IMR-90 (cell line): ENCODE data around the gene RBM44. TPM values are rescaled to one million over a fixed set of nuclear protein-coding genes. Genes with fewer than 3 reads are reported as not detected.

Source experiments
- ATAC-seq: fragments of 200-7000 bp; cut with Tn5 transposase; 2 replicates; pipeline ENCODE4 v1.9.1; 2020; ENCODE audit warnings: low read depth, mild to moderate bottlenecking, moderate library complexity
- BruUV-seq: library from RNA; stranded (reverse); fragments of 400-500 nt; replicated peaks from 2 replicates; lab custom pipeline; 2021; lab: Mats Ljungman, UMichigan
- CTCF ChIA-PET: fragments of 300-600 bp; formaldehyde crosslinking; extraction: SDS; loops from one replicate; lab custom pipeline; 2021; ENCODE audit warnings: antibody characterized with exemption; lab: Yijun Ruan, JAX
- POLR2A ChIA-PET: fragments of 300-600 bp; sonication (Branson Sonifier 250); formaldehyde crosslinking; loops from one replicate; lab custom pipeline; 2022; ENCODE audit warnings: antibody characterized with exemption; ENCODE audit not compliant: unreplicated experiment; lab: Charles Lee
- DNase-seq: peaks from one replicate; pipeline ENCODE4 v3.0.0; 2013
- H2AFZ ChIP-seq: replicated peaks from 2 replicates; pipeline ENCODE3; 2013; ENCODE audit warnings: low read length, mild to moderate bottlenecking; ENCODE audit not compliant: poor library complexity
- H2AK5ac ChIP-seq: 2 replicates; pipeline ENCODE4 v1.6.1; 2013; ENCODE audit warnings: low read depth, low read length, inconsistent platforms
- H2AK9ac ChIP-seq: replicated peaks from 2 replicates; pipeline ENCODE3; 2013; ENCODE audit warnings: mild to moderate bottlenecking, low read depth, low read length, moderate library complexity; ENCODE audit not compliant: poor library complexity
- H2BK120ac ChIP-seq: 2 replicates; pipeline ENCODE4 v1.6.1; 2013; ENCODE audit warnings: low read depth, low read length, inconsistent platforms
- H2BK15ac ChIP-seq: 3 replicates; pipeline ENCODE4 v1.6.1; 2013; ENCODE audit warnings: low read depth, low read length, inconsistent platforms
- H2BK20ac ChIP-seq: 2 replicates; pipeline ENCODE4 v1.6.1; 2013; ENCODE audit warnings: low read depth, mild to moderate bottlenecking, inconsistent platforms, low read length, moderate library complexity
- H2BK5ac ChIP-seq: 2 replicates; pipeline ENCODE4 v1.6.1; 2013; ENCODE audit warnings: mild to moderate bottlenecking, low read depth, low read length, inconsistent platforms; ENCODE audit not compliant: poor library complexity, severe bottlenecking
- H3K14ac ChIP-seq: replicated peaks from 2 replicates; pipeline ENCODE4 v1.6.1; 2013; ENCODE audit warnings: low read depth, low read length, inconsistent platforms
- H3K18ac ChIP-seq: 2 replicates; pipeline ENCODE4 v1.6.1; 2013; ENCODE audit warnings: low read depth, low read length, control low read depth
- H3K23ac ChIP-seq: 2 replicates; pipeline ENCODE4 v1.6.1; 2013; ENCODE audit warnings: low read depth, low read length, inconsistent platforms
- H3K27ac ChIP-seq: 2 replicates; pipeline ENCODE4 v1.5.1; 2013; ENCODE audit warnings: mild to moderate bottlenecking, control low read depth, low read length; ENCODE audit not compliant: insufficient read depth
- H3K27me3 ChIP-seq: 2 replicates; pipeline ENCODE4 v1.6.1; 2013; ENCODE audit warnings: low read length; ENCODE audit not compliant: control insufficient read depth, insufficient read depth
- H3K36me3 ChIP-seq: 2 replicates; pipeline ENCODE4 v1.6.1; 2013; ENCODE audit warnings: low read length, mixed read lengths; ENCODE audit not compliant: control insufficient read depth, insufficient read depth
- H3K4ac ChIP-seq: 2 replicates; pipeline ENCODE4 v1.6.1; 2013; ENCODE audit warnings: low read depth, low read length, inconsistent platforms
- H3K4me1 ChIP-seq: 2 replicates; pipeline ENCODE4 v1.6.1; 2013; ENCODE audit warnings: low read length, mixed read lengths; ENCODE audit not compliant: control insufficient read depth, insufficient read depth
- H3K4me2 ChIP-seq: 2 replicates; pipeline ENCODE4 v1.6.1; 2013; ENCODE audit warnings: low read depth, mild to moderate bottlenecking, control low read depth, low read length, moderate library complexity
- H3K4me3 ChIP-seq: 2 replicates; pipeline ENCODE4 v1.5.1; 2013; ENCODE audit warnings: low read depth, mild to moderate bottlenecking, control low read depth, low read length, moderate library complexity; ENCODE audit not compliant: insufficient read depth
- H3K56ac ChIP-seq: 2 replicates; pipeline ENCODE4 v1.6.1; 2013; ENCODE audit warnings: low read length, inconsistent platforms; ENCODE audit not compliant: insufficient read depth; ENCODE audit errors: extremely low read depth
- H3K79me1 ChIP-seq, 2 experiments: 2 replicates each; pipeline ENCODE4 v1.6.1; 2013; ENCODE audit warnings: low read length in 2 of 2, inconsistent platforms in 1 of 2, low read depth in 1 of 2
- H3K9ac ChIP-seq: 2 replicates; pipeline ENCODE4 v1.6.1; 2013; ENCODE audit warnings: low read depth, low read length, control low read depth
- H3K9me1 ChIP-seq: 2 replicates; pipeline ENCODE4 v1.6.1; 2013; ENCODE audit warnings: low read length, inconsistent platforms; ENCODE audit not compliant: insufficient read depth
- H3K9me3 ChIP-seq: 2 replicates; pipeline ENCODE4 v1.6.1; 2013; ENCODE audit warnings: low read length; ENCODE audit not compliant: control insufficient read depth, insufficient read depth
- H4K20me1 ChIP-seq: 2 replicates; pipeline ENCODE4 v1.6.1; 2013; ENCODE audit warnings: low read length, inconsistent platforms; ENCODE audit not compliant: insufficient read depth
- H4K5ac ChIP-seq: 2 replicates; pipeline ENCODE4 v1.6.1; 2013; ENCODE audit warnings: mild to moderate bottlenecking, low read depth, low read length, control low read depth
- H4K8ac ChIP-seq, 2 experiments: 2 replicates each; pipeline ENCODE4 v1.6.1; 2013; ENCODE audit warnings: low read depth in 2 of 2, low read length in 2 of 2, control low read depth in 1 of 2, inconsistent platforms in 1 of 2
- H4K91ac ChIP-seq: 2 replicates; pipeline ENCODE4 v1.6.1; 2013; ENCODE audit warnings: low read depth, low read length, inconsistent platforms; ENCODE audit not compliant: insufficient read depth
- BHLHE40 ChIP-seq: fragments of 150-350 bp; IDR thresholded peaks from 2 replicates; pipeline ENCODE4 v1.6.1; 2016; ENCODE audit warnings: mild to moderate bottlenecking, low read depth, low read length
- CEBPB ChIP-seq: IDR thresholded peaks from 2 replicates; pipeline ENCODE4 v1.6.1; 2012; ENCODE audit warnings: low read depth, low read length, improper control_type of control experiment
- CHD1 ChIP-seq: IDR thresholded peaks from 2 replicates; pipeline ENCODE4 v1.6.1; 2012; ENCODE audit warnings: low read depth, low read length, improper control_type of control experiment
- FOS ChIP-seq: fragments of 150-350 bp; IDR thresholded peaks from 2 replicates; pipeline ENCODE4 v1.6.1; 2016; ENCODE audit warnings: low read depth, low read length
- MAFK ChIP-seq: IDR thresholded peaks from 2 replicates; pipeline ENCODE4 v1.6.1; 2012; ENCODE audit warnings: low read depth, low read length, improper control_type of control experiment
- MAZ ChIP-seq: IDR thresholded peaks from 2 replicates; pipeline ENCODE4 v1.6.1; 2012; ENCODE audit warnings: low read depth, mild to moderate bottlenecking, low read length, improper control_type of control experiment, moderate library complexity, borderline replicate concordance
- MXI1 ChIP-seq: IDR thresholded peaks from 2 replicates; pipeline ENCODE4 v1.6.1; 2012; ENCODE audit warnings: low read depth, mild to moderate bottlenecking, low read length, moderate library complexity, borderline replicate concordance
- NFE2L2 ChIP-seq: fragments of 150-350 bp; IDR thresholded peaks from 2 replicates; pipeline ENCODE4 v1.6.1; 2016; ENCODE audit warnings: low read depth, mild to moderate bottlenecking, low read length
- POLR2A ChIP-seq: IDR thresholded peaks from 2 replicates; pipeline ENCODE4 v1.6.1; 2012; ENCODE audit warnings: mild to moderate bottlenecking, low read depth, low read length
- RAD21 ChIP-seq: IDR thresholded peaks from 2 replicates; pipeline ENCODE4 v1.6.1; 2012; ENCODE audit warnings: low read length, improper control_type of control experiment
- RCOR1 ChIP-seq: IDR thresholded peaks from 2 replicates; pipeline ENCODE4 v1.6.1; 2012; ENCODE audit warnings: mild to moderate bottlenecking, low read length, improper control_type of control experiment; ENCODE audit not compliant: insufficient replicate concordance
- RFX5 ChIP-seq: IDR thresholded peaks from 2 replicates; pipeline ENCODE4 v1.8.0; 2012; ENCODE audit warnings: low read depth, mild to moderate bottlenecking, low read length, moderate library complexity
- SMC3 ChIP-seq: fragments of 150-350 bp; IDR thresholded peaks from 2 replicates; pipeline ENCODE4 v1.6.1; 2016; ENCODE audit warnings: low read depth, mild to moderate bottlenecking, antibody characterized with exemption, low read length, moderate library complexity
- WGBS, 2 experiments: methylation state at CpG; one replicate each; pipeline versions ENCODE4 v1.1.5 to v1.1.7; 2013; ENCODE audit warnings: missing lambda C conversion rate in 2 of 2; ENCODE audit not compliant: insufficient read length in 1 of 2; ENCODE audit errors: extremely low coverage in 2 of 2; 5-methylcytosine and 5-hydroxymethylcytosine counted together
- dilution Hi-C: fragments of 300-500 bp; cut with HindIII; formaldehyde crosslinking; loops from one replicate; pipeline ENCODE4 v1.14.3; 2018; ENCODE audit warnings: low sequenced_read_pairs; ENCODE audit not compliant: unreplicated experiment
- in situ Hi-C: fragments of 300-500 bp; cut with MboI; formaldehyde crosslinking; loops from 3 replicates; pipeline ENCODE4 v1.14.3; 2019; ENCODE audit warnings: low sequenced_read_pairs, inconsistent platforms, mixed read lengths
- intact Hi-C: fragments of 100-400 bp; cut with micrococcal nuclease; formaldehyde crosslinking; loops from 2 replicates; pipeline ENCODE4 v1.10.0; 2022
- polyA plus RNA-seq, 3 experiments: library from polyadenylated mRNA; depleted of rRNA; stranded (reverse); fragments of >200 nt; gene quantifications; 2 replicates each; pipeline ENCODE4 v1.2.3, GENCODE V29; 2012; ENCODE audit warnings: low replicate concordance in 1 of 3
- total RNA-seq: library from RNA; depleted of rRNA; stranded (reverse); fragments of >200 nt; gene quantifications from 2 replicates; pipeline ENCODE4 v1.2.3, GENCODE V29; 2012
- TF ChIP-seq, protein P1 (sequence below): fragments of 150-350 bp; IDR thresholded peaks from 2 replicates; pipeline ENCODE4 v1.6.1; 2016; ENCODE audit warnings: low read depth, mild to moderate bottlenecking, low read length, moderate library complexity, borderline replicate concordance
- TF ChIP-seq, protein P2 (sequence below): fragments of 150-350 bp; IDR thresholded peaks from 2 replicates; pipeline ENCODE4 v1.6.1; 2017; ENCODE audit warnings: mild to moderate bottlenecking, antibody characterized with exemption, low read length, low read depth
- TF ChIP-seq, protein P3 (sequence below): conservative IDR thresholded peaks from 2 replicates; pipeline ENCODE4 v1.5.1; 2012; ENCODE audit warnings: mild to moderate bottlenecking, low read depth, low read length, improper control_type of control experiment

RBM44 gene
- total and polyA plus RNA-seq, 2 of the 4 experiments (the other 2 are of a cell fraction) = 0.14 to 0.18 TPM

DNA sequence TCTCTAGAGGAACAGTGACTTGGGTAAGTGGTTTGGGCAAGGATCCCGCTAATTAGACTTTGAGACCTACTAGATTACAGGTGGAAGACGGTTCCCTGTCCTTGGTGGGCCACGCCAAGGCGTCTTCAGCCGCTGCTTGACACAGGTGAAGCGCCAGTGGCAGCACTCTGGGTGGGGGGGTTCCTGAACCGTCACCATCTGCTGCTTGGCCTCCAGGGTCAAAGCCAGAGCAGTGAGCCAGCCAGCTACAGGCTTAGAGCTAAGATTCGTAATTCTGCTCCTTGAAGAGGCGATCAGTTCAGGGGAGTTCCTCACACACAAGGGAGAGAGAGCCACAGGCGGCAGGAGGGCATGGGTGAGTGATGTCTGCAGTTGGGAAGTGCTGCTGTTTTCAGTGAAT lies 39.4 kb upstream of the RBM44 start:
- H3K9me1 ChIP-seq = peaks cover 29% of the 10 kb centered on the region
- peak overlapping the region; percentile 6 for H2BK5ac ChIP-seq
- peaks cover 27 to 62% of the 10 kb centered on the region in 2 experiments; a peak in 3 of 4 replicates for H3K79me1 ChIP-seq
- peak overlapping the region; percentile 51; the same call in 1 of the 2 replicates for H3K23ac ChIP-seq
- WGBS, 2 experiments = no CpG with 5 or more reads among the region's 10 CpGs
- H3K9ac ChIP-seq = no peak overlapping the region
- dilution Hi-C loops (no loop called here), in situ Hi-C loops (no loop called here), intact Hi-C loops (no loop called here)
- H2BK20ac ChIP-seq = no peak overlapping the region
- no peaks in the 10 kb centered on the region for H3K9me3 ChIP-seq
- H4K91ac ChIP-seq = no peak overlapping the region
- 0 out of 2 replicates have a peak overlapping the region, but pooled peaks have one; percentile 52 for H2BK120ac ChIP-seq
- 0 out of 2 replicates have a peak overlapping the region, but pooled peaks have one; percentile 22 for H2AK5ac ChIP-seq
- H3K27me3 ChIP-seq = no peaks in the 10 kb centered on the region
- no peak overlapping the region for H3K56ac ChIP-seq
- peak overlapping the region; percentile 42; the same call in 1 of the 2 replicates for H3K18ac ChIP-seq
- H3K27ac ChIP-seq = peak overlapping the region; percentile 20; the same call in 1 of the 2 replicates
- no peak overlapping the region for H2AK9ac ChIP-seq
- no peak overlapping the region for H3K4me2 ChIP-seq
- TF ChIP-seq BHLHE40 (no peak), CHD1 (no peak), POLR2A (no peak), NFE2L2 (no peak), CEBPB (no peak), RAD21 (no peak), FOS (no peak), MAZ (no peak), MXI1 (no peak), SMC3 (no peak), MAFK (no peak), RFX5 (no peak), RCOR1 (no peak)
- TF ChIP-seq, protein P1, sequence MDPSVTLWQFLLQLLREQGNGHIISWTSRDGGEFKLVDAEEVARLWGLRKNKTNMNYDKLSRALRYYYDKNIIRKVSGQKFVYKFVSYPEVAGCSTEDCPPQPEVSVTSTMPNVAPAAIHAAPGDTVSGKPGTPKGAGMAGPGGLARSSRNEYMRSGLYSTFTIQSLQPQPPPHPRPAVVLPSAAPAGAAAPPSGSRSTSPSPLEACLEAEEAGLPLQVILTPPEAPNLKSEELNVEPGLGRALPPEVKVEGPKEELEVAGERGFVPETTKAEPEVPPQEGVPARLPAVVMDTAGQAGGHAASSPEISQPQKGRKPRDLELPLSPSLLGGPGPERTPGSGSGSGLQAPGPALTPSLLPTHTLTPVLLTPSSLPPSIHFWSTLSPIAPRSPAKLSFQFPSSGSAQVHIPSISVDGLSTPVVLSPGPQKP = no peak
- TF ChIP-seq, protein P2, sequence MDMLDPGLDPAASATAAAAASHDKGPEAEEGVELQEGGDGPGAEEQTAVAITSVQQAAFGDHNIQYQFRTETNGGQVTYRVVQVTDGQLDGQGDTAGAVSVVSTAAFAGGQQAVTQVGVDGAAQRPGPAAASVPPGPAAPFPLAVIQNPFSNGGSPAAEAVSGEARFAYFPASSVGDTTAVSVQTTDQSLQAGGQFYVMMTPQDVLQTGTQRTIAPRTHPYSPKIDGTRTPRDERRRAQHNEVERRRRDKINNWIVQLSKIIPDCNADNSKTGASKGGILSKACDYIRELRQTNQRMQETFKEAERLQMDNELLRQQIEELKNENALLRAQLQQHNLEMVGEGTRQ = no peak
- TF ChIP-seq, protein P3, sequence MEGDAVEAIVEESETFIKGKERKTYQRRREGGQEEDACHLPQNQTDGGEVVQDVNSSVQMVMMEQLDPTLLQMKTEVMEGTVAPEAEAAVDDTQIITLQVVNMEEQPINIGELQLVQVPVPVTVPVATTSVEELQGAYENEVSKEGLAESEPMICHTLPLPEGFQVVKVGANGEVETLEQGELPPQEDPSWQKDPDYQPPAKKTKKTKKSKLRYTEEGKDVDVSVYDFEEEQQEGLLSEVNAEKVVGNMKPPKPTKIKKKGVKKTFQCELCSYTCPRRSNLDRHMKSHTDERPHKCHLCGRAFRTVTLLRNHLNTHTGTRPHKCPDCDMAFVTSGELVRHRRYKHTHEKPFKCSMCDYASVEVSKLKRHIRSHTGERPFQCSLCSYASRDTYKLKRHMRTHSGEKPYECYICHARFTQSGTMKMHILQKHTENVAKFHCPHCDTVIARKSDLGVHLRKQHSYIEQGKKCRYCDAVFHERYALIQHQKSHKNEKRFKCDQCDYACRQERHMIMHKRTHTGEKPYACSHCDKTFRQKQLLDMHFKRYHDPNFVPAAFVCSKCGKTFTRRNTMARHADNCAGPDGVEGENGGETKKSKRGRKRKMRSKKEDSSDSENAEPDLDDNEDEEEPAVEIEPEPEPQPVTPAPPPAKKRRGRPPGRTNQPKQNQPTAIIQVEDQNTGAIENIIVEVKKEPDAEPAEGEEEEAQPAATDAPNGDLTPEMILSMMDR = no peak
- peak overlapping the region; percentile 66 for H3K4ac ChIP-seq
- no peak overlapping the region for H2AFZ ChIP-seq
- no peak overlapping the region for H3K4me3 ChIP-seq
- ATAC-seq = no peak
- BruUV-seq = no TSS peak
- peaks cover 13% of the 10 kb centered on the region for H4K20me1 ChIP-seq
- peak overlapping the region in 1 of 2 experiments; percentile 56; a peak in 1 of 4 replicates for H4K8ac ChIP-seq
- no peak for DNase-seq
- H3K36me3 ChIP-seq = peaks cover 47% of the 10 kb centered on the region
- no peak overlapping the region for H3K14ac ChIP-seq
- no peak overlapping the region for H2BK15ac ChIP-seq
- ChIA-PET CTCF (interaction anchor here (0.7 to 1.4 kb wide), 2 partner anchors 14 to 54 kb away, joined by 3 read pairs; no protein-coding TSS in a partner anchor), POLR2A (no interaction called here)
- H3K4me1 ChIP-seq = peaks cover 26% of the 10 kb centered on the region
- H4K5ac ChIP-seq = no peak overlapping the region; the same call in 1 of the 2 replicates
